Activated CD4-positive, alpha-beta T cell treated with anti-CD3 and anti-CD28 coated beads for 36 hours (primary cell): ENCODE data around the gene UQCR11. TPM values are rescaled to one million over a fixed set of nuclear protein-coding genes. Genes with fewer than 3 reads are reported as not detected.

ENCODE experiments used
- ATAC-seq: fragments of 200-7000 bp; cut with Tn5 transposase; one replicate; pipeline ENCODE4 v1.10.0; 2021; ENCODE audit warnings: mild to moderate bottlenecking, moderate library complexity
- CTCF ChIA-PET: fragments of 350-600 bp; sonication (Branson Sonifier 250); formaldehyde crosslinking; loops from one replicate; lab custom pipeline; 2021; ENCODE audit warnings: antibody characterized with exemption; lab: Charles Lee
- POLR2A ChIA-PET: fragments of 350-600 bp; sonication (Branson Sonifier 250); formaldehyde crosslinking; loops from one replicate; lab custom pipeline; 2021; ENCODE audit warnings: antibody characterized with exemption, inconsistent platforms; lab: Charles Lee
- DNase-seq: peaks from one replicate; pipeline ENCODE4 v3.0.0-alpha.2; 2020
- H3K27ac Mint-ChIP-seq: one replicate; pipeline ENCODE4 v1.8.0; 2021; ENCODE audit warnings: mixed read lengths
- H3K27me3 Mint-ChIP-seq: one replicate; pipeline ENCODE4 v1.8.0; 2021; ENCODE audit warnings: mixed read lengths
- H3K36me3 Mint-ChIP-seq: one replicate; pipeline ENCODE4 v1.8.0; 2021; ENCODE audit warnings: low read depth, mixed read lengths
- H3K4me1 Mint-ChIP-seq: one replicate; pipeline ENCODE4 v1.8.0; 2021; ENCODE audit warnings: mixed read lengths
- H3K4me3 Mint-ChIP-seq: one replicate; pipeline ENCODE4 v1.8.0; 2021; ENCODE audit warnings: mild to moderate bottlenecking, moderate library complexity, mixed read lengths
- H3K9me3 Mint-ChIP-seq: one replicate; pipeline ENCODE4 v1.8.0; 2021; ENCODE audit warnings: low read depth, mixed read lengths
- intact Hi-C, 2 experiments: fragments of 100-400 bp; cut with DNase I in 1 of 2; cut with micrococcal nuclease in 1 of 2; formaldehyde crosslinking; loops; one replicate each; pipeline versions ENCODE4 v1.14.2 to v1.15.1; 2022 to 2024; cut with DNase I, micrococcal nuclease
- total RNA-seq, 2 experiments: library from RNA; stranded (reverse); gene quantifications; one replicate each; pipeline ENCODE4 v1.2.3, GENCODE V29; 2021

UQCR11 gene
- total RNA-seq, 2 experiments from 2014 or later = 152 to 226 TPM

DNA sequence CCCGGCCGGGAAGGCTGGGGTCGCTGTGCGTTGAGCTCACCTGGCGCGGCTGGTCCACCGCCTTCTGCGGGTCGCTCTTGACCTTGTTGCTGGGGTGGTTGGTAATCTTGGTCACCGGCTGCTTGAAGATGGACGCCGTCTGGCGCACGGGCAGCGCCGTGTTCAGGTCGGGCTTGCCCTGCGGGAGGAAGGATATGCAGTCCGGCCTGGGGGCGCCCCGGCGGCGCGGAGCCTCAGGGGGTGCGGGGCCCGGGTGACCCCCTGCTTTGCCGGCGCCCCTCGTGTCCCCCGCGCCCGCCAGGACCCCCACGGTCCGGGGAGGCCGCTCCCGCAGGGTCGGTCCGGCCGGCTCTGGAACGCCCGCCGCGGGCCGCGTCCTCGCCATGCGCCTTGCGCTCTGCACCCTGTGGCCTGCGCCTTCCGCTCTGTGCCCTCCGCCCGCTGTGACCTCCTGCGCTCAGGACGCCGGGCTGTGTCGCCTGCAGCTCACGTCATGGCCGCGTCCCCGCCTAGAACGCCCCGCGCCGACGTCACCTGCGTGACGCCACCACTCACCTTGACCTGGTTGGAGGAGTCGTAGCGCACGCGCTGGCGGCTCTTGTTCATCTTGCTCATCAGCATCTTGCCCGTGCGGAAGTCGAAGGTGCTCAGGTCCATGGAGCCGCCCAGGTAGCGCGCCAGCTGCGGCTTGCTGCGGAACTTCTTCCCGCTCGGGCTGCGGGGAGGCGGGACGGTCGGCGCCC is 20.6 kb downstream of the UQCR11 start:
- Mint-ChIP-seq H3K27ac (no peak overlapping the region), H3K36me3 (peaks cover 37% of the 10 kb centered on the region), H3K4me3 (no peak overlapping the region), H3K27me3 (no peaks in the 10 kb centered on the region), H3K4me1 (peaks cover 4% of the 10 kb centered on the region), H3K9me3 (no peaks in the 10 kb centered on the region)
- POLR2A ChIA-PET = interaction anchor here (0.6 kb wide), 1 partner anchor 62 kb away, joined by 3 read pairs; no protein-coding TSS in a partner anchor
- CTCF ChIA-PET = no interaction called here
- DNase-seq = no peak
- ATAC-seq = no peak
- intact Hi-C loops = no loop called here

DNA sequence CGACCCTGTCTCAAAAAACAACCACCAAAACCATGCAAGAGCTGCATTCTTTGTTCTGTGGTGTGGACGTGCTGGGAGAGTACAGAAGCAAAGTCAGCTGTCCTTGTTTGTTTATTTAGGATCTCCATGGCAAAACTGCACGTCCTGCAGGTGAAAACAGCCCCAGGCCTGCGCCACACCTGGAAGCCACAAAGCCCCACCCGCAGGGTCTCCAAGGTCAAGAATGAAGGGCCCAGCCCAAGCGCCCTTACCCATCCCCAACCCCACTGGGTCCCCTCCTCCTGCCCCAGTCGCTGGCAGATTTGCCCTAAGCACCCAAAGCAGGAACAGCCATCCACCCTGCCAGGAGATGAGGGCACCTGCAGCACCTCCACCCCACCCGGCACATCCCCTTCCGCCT is 23.1 kb downstream of the UQCR11 start:
- peaks cover under 1% of the 10 kb centered on the region for H3K4me1 Mint-ChIP-seq
- POLR2A ChIA-PET = no interaction called here
- intact Hi-C loops = no loop called here
- peaks cover 32% of the 10 kb centered on the region for H3K36me3 Mint-ChIP-seq
- no peaks in the 10 kb centered on the region for H3K27me3 Mint-ChIP-seq
- CTCF ChIA-PET = interaction anchor here (1.4 kb wide), 1 partner anchor 8 kb away, joined by 3 read pairs; no protein-coding TSS in a partner anchor
- no peak for DNase-seq
- no peak overlapping the region for H3K27ac Mint-ChIP-seq
- no peak for ATAC-seq
- no peaks in the 10 kb centered on the region for H3K9me3 Mint-ChIP-seq
- H3K4me3 Mint-ChIP-seq = no peak overlapping the region

DNA sequence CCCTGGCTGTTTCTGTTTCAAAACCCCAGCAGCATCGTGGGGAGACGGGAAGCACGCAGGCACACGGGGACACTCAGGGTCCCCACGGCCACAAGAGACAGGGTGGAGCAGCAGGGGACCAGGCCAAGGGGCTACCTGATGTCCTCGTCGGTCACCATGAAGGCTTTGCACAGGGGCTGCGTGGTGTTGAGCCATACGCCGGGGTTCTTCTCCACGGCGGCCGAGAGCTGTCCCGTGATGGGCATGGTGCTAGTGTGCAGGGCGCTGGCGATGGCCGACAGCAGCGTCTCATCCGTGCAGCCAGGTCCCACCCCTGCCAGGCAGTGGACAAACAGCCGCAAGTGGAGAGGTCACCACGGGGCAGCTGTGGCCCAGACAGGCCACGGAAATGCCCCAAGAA is 24.3 kb downstream of the UQCR11 start:
- intact Hi-C loops = no loop called here
- H3K4me1 Mint-ChIP-seq = no peaks in the 10 kb centered on the region
- POLR2A ChIA-PET = no interaction called here
- no peak overlapping the region for H3K4me3 Mint-ChIP-seq
- H3K27me3 Mint-ChIP-seq = no peaks in the 10 kb centered on the region
- no peak for DNase-seq
- H3K9me3 Mint-ChIP-seq = no peaks in the 10 kb centered on the region
- H3K27ac Mint-ChIP-seq = no peak overlapping the region
- H3K36me3 Mint-ChIP-seq = peaks cover 29% of the 10 kb centered on the region
- ATAC-seq = no peak
- CTCF ChIA-PET = no interaction called here

DNA sequence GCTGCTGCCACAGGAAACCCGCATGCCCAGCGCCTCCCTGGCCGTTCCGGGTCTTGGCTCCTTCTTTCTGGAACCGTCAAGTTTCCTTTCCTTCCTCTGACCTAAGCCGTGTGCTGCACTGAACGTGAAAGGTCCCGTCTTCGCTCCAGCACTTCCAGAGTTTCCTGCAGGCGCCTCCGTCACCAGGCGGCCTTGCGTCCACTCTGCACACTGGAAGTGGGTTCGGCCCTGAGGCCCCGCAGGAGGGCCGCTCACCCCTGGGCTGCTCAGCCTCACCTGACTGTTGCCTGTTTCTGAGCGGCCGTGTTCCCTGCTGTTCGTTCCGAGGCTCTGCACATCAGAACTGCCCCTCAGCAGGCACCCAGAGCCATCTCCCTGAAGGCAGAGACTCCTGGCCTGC is 24.9 kb downstream of the UQCR11 start:
- DNase-seq = no peak
- Mint-ChIP-seq H3K4me3 (no peak overlapping the region), H3K27me3 (no peaks in the 10 kb centered on the region), H3K36me3 (peaks cover 23% of the 10 kb centered on the region), H3K27ac (no peak overlapping the region), H3K9me3 (no peaks in the 10 kb centered on the region), H3K4me1 (no peaks in the 10 kb centered on the region)
- intact Hi-C loops = no loop called here
- no peak for ATAC-seq
- POLR2A ChIA-PET = no interaction called here
- CTCF ChIA-PET = no interaction called here

DNA sequence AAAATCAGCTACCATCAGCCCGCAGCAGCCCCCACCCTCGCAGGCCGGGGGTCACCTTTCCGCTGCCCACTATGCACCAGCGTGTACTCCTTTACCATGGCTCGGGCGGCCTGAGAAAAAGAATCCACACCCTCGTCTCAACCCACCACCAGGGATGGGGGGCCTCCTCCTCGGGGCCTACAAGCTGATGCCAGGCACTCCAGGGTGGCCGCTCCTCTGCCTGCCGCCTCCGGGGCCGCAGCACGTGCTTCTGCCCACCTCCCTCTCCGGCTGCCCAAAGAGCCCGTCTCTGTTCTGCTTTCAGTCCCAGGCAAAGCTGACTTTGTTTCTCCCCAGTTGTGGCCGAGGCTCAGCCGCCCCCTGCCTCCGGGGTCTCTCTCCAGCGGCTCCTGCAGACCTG is 26.0 kb downstream of the UQCR11 start:
- ChIA-PET POLR2A (interaction anchor here (0.7 kb wide), 1 partner anchor 29 kb away, joined by 3 read pairs; no protein-coding TSS in a partner anchor), CTCF (no interaction called here)
- Mint-ChIP-seq H3K4me1 (no peaks in the 10 kb centered on the region), H3K4me3 (no peak overlapping the region), H3K27me3 (no peaks in the 10 kb centered on the region), H3K36me3 (peaks cover 18% of the 10 kb centered on the region), H3K9me3 (no peaks in the 10 kb centered on the region), H3K27ac (no peak overlapping the region)
- no peak for ATAC-seq
- no peak for DNase-seq
- intact Hi-C loops = no loop called here

DNA sequence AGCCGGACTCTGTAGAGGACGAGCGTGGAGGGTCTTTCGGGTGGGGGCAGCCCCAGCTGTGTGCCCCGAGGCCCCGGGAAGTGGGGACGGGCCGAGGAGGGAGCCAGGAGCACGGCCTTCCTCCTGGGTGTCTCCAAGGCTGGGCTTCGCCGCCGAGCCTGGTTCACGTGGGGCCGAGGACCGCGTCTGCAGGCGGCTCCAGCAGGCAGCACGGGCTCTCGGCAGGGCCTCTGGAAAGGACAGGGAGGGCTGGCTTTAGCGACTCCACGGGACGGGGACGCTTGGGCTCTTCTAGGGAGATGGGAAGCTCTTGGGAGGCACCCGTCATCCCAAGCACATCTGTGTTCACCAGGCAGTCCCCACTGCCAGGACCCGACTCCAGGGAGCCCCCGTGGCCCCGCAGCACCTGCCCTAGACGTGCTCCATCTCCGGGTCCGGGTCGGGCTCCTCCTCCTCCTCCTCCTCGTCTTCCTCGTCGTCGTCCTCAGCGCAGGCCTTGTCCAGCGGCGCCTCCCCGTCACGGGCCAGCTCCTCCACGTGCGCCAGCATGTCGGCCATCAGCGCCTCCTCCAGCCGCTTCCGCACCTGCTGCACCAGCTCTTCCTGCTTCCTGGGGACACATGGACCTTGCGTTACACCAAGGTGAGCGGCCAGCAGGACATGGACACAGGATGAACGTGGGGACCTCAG is 27.2 kb downstream of the UQCR11 start:
- Mint-ChIP-seq H3K36me3 (peaks cover 13% of the 10 kb centered on the region), H3K27ac (no peak overlapping the region), H3K27me3 (no peaks in the 10 kb centered on the region), H3K4me3 (no peak overlapping the region), H3K4me1 (no peaks in the 10 kb centered on the region), H3K9me3 (no peaks in the 10 kb centered on the region)
- ChIA-PET POLR2A (no interaction called here), CTCF (no interaction called here)
- no peak for ATAC-seq
- DNase-seq = no peak
- intact Hi-C loops = no loop called here

DNA sequence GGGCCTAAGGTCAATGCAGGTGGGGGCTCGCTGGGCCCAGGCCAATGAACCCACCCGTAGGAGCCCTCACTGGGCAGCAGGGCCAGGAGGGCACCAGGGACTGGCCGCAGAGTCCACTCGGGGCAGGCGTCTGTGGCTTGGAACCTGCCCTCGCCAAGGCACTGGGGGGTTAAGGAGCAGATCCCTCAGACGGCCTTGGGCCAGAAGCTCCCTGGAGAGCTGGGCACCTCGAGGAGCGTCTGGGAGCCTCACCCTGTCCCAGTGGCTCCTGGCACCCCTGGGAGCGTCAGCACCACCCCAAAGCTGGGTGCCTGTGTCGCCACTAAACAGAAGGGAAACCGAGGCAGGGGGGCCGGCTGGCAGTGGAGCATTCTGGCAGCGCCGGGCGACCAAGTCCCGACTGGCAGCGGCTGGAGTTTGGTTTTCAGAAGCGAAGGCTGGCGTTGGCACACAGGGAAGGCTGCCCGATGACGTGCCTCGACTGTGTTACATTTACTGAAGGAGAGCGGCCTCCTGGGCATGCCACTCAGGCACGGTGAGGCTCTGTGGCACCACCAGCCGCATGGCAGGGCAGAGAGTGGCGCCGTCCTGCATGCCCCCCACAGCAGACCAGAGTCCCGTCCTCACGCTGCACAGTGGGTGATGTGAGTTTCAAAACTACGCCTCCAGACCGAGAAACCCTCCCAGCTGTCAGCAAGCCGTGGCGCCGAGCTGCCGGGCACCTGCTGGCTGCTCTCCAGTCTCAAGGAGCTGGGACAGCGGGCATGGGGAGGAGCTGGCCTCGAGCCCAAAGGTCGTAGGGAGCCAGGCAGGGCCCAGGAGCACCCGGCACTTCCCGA is 28.0 kb downstream of the UQCR11 start:
- ATAC-seq (no peak), DNase-seq (no peak)
- no peaks in the 10 kb centered on the region for H3K4me1 Mint-ChIP-seq
- CTCF ChIA-PET = no interaction called here
- H3K27me3 Mint-ChIP-seq = no peaks in the 10 kb centered on the region
- no peak overlapping the region for H3K4me3 Mint-ChIP-seq
- intact Hi-C loops = no loop called here
- peaks cover 13% of the 10 kb centered on the region for H3K36me3 Mint-ChIP-seq
- no peak overlapping the region for H3K27ac Mint-ChIP-seq
- no peaks in the 10 kb centered on the region for H3K9me3 Mint-ChIP-seq
- POLR2A ChIA-PET = no interaction called here

DNA sequence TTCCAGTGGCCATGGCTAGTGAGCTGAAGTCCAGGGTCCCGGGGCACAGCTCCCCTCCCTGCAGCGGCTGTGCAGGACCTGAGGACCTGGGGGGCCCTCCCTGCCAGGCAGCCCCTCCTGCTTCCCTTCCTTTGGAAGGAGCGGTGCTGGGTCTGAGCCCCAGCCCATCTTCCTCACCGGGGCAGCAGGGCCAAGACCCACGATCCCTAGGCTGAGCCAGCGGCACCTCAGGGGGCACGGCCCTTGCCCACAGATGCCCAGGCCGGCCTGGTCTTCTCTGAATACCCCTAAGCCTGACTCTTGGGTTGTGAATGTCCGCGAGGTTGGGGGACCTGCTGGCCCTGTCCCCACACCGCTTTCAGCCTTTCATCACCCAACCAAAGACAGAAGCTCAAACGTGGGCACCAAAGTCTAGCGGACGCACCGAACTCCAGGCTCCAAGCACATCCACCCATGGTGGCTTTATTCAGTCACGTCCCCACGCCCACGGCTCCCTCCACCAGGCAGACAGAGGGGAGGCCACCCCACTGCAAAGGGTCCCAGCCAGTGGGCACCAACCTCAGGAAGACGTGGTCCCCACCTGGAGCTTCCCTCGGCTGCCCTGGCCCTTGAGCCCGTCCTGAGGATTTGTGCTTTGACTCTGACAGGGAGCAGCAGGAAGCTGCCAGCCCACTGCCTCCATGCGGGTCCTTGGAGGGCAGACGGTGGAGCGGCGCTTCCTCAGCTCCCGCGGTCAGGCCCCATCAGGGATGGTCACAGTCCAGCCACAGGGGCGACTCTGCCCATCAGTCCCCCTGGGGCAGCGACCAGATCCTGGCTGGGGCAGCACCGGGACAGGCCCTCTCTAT is 28.8 kb downstream of the UQCR11 start:
- Mint-ChIP-seq H3K27ac (no peak overlapping the region), H3K27me3 (no peaks in the 10 kb centered on the region), H3K4me3 (no peak overlapping the region), H3K4me1 (no peaks in the 10 kb centered on the region), H3K36me3 (peaks cover 12% of the 10 kb centered on the region), H3K9me3 (no peaks in the 10 kb centered on the region)
- DNase-seq (no peak), ATAC-seq (no peak)
- ChIA-PET CTCF (interaction anchor here (0.5 to 0.6 kb wide), 2 partner anchors 11 to 896 kb away, joined by 3 read pairs; no protein-coding TSS in a partner anchor), POLR2A (no interaction called here)
- intact Hi-C loops = no loop called here

DNA sequence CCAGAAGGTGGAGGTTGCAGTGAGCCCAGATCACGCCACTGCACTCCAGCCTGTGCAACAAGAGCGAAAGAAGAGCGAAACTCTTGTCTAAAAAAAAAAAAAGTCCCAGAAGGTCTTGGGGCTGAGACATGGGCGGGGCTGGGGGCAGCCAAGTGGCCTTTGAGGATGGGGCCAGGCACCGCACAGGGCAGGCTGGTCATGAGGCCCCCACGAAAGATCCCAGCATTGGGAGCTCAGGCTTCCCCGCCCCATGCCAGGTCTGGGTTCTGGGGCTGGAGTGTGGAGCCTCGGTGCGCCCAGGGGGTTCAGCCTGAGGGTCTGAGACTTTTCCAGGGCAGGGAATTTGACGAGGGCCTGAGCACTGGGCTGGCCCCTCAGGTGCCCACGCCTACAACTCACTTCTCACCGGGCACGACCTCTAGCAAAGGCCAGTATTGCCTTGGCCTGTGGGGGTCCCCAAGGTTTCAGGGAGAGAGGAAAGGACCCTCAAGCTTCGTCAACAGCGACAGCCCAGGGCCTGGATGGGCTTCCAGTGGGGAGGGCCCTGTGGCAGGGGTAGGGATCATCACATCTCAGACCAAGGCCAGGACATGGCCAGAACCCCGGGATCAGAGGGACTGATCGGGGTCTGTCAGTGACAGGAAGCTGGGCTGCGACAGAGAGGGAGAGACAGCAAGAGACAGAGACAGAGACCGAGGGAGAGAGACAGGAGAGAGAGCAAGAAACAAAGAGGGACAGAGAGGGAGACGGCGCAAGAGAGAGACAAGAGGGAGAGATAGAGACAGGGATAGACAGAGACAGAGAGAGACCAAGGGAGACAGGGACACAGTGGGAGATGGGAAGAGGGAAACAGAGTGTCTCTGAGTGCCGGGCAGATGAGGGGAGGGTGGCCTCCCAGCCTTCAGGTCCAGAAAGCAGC is 29.7 kb downstream of the UQCR11 start:
- no peak for ATAC-seq
- Mint-ChIP-seq H3K27ac (no peak overlapping the region), H3K4me1 (no peaks in the 10 kb centered on the region), H3K27me3 (no peaks in the 10 kb centered on the region), H3K4me3 (no peak overlapping the region), H3K36me3 (peaks cover 8% of the 10 kb centered on the region), H3K9me3 (no peaks in the 10 kb centered on the region)
- POLR2A ChIA-PET = interaction anchor here (1.0 kb wide), 1 partner anchor 15 kb away, joined by 5 read pairs; no protein-coding TSS in a partner anchor
- intact Hi-C loops = no loop called here
- CTCF ChIA-PET = interaction anchor here (0.5 to 0.6 kb wide), 2 partner anchors 10 to 897 kb away, joined by 3 read pairs; no protein-coding TSS in a partner anchor
- no peak for DNase-seq
